NCI-H226 (cell line): ENCODE data around the gene CREG2.
"Not testable (repeated sequence)": the region's sequence is repeated elsewhere in the genome, so short reads cannot be mapped to it uniquely, and the experiment has no call there.

Experiments used
- DNase-seq: peaks from one replicate; pipeline ENCODE4 v3.0.0-alpha.2; 2015

Gene CREG2

GRCh38 chr2:101371636-101372035 lies 15.7 kb downstream of the CREG2 start:
- DNase-seq, result no peak

DNA sequence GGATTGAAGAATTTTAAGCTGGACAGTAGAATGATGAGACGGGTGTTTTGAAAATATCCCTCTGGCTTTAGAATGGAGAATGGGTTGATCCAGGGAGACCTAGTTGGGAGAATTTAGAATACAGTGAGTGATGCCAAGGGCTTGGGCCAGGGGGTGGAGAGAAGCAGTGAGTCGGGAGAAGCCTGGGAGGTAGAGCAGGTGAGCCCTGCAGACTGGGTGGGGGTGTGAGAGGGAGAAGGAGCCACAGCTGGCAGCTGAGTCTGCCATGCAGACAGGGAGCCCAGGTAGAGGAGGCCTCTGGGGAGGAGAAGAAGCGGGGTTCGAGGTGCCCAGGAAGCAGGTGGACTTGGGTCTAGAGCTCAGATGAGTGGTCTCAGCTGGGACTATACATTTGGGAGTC lies 18.2 kb downstream of the CREG2 start:
- DNase-seq, result no peak

- no peak for DNase-seq
Observed at GRCh38 chr2:101368376-101368775, 18.9 kb downstream of the CREG2 start.

DNA sequence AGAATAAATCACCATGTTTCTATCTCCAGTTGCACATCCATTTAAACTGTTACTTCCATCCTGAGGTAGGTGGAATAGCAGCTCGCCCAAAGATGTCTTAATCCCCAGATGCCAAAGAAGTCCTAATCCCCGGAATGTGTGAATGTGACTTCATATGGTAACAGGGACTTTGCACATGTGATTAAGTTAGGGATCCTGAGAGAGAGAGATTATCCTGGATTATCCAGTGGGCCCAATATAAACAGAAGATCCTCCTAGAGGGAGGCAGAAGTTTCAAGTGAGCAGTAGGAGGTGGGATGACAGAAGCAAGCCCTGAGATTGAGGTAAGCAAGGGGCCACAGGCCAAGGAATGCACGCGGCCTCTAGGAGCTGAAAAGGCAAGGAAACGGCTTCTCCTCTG lies 19.8 kb downstream of the CREG2 start:
- DNase-seq, result no peak

GRCh38 chr2:101364878-101365277 lies 22.4 kb downstream of the CREG2 start:
- DNase-seq, result no peak

DNA sequence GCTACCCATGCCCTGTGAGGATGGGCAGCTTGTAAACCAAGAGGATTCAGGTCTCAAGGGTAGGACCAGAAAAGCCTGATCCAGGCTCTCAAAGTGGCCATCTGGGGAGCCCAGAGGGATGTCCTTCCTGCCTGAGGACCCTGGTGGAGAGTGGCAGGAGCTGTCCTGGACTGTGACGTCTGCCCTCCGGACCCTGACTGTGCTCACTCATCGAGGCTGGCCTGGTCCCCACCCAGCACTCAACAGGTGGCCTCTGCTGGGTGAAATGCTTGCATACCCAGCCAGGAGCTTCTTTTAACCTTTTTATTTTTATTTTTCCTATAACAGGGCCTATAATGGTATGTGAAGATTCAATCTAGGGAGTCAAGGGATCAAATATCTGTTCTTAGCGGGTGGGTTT lies 24.5 kb downstream of the CREG2 start:
- no peak for DNase-seq

GRCh38 chr2:101362316-101362715 lies 25.0 kb downstream of the CREG2 start:
- no peak for DNase-seq

DNA sequence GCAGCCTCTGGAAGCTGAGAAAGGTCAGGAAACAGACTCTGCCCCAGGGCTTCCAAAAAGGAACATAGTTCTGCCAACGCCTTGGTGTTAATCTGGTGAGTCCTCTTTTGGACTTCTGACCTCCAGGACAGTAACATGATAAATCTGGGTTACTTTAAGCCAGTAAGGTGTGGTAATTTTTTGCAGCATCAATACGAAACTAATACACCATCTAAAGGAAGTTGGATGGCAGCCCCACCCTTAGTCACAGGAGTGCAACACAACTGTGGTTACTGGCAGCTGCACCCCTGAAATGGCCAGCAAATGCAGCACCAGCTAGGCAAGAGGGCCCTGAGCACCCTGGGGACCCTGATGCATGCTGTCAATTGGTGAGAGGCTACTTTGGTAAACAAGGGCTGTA lies 25.8 kb downstream of the CREG2 start:
- no peak for DNase-seq

DNA sequence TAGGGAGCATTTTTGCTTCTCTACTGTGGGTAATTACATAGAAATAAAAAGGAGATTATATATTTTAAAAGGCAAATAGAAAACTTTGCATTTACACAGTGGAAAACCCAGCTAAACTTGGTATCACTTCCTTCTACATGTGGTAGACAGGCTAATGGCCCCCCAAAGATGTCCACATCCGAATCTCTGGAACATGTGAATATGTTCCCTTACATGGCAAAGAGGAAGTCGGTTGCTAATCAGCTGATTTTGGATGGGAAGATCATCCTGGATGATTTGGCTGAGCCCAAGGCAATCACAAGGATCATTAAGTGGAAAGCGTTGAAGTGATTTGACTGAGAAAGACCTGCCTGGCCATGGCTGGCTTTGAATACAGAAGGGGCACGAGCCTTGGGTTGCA lies 26.2 kb downstream of the CREG2 start:
- no peak for DNase-seq

- peak; percentile 90 for DNase-seq
Observed at GRCh38 chr2:101360232-101360631, 27.1 kb downstream of the CREG2 start.

- no peak for DNase-seq
Observed at GRCh38 chr2:101359410-101359954, 27.8 kb downstream of the CREG2 start.

DNA sequence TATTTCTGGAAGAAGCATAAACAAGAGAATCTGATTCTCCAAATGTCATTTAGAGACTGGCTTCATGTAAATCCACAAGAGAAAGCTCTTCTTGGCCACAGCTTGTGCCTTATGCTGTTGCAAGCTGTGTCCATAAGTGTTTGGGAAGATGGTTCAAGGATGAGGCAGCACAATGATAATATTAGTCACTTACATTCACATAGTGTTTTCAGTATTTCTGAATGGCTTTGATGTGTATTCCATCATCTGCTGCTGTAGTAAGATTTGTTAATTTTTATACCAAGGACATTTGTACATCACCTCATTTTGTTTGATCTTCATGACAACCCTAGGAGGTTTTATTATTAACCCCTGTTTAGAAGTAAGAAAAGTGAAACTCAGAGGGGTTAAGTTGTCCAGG lies 29.9 kb downstream of the CREG2 start:
- DNase-seq, result no peak

DNA sequence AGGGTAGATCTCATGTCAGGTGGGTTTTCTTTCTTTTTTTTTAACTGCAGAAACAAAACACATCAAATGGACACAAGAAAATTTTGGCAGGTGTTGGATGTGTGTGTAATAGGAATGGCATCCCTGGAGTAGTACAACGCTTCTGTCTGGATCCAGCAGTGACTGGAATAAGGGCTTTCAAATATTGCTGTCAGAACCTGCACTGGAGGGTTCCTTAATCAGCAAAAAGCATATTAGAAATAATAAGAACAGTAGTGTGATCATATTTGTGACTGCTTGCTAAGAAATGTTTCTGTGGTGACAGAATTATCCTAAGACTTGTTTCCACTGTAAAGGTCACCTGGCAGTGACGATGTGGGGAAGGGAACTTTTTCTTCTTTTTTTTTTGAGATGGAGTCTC lies 30.8 kb downstream of the CREG2 start:
- peak; percentile 79 for DNase-seq

- DNase-seq, result no peak
Observed at GRCh38 chr2:101356055-101356454, 31.2 kb downstream of the CREG2 start.

DNA sequence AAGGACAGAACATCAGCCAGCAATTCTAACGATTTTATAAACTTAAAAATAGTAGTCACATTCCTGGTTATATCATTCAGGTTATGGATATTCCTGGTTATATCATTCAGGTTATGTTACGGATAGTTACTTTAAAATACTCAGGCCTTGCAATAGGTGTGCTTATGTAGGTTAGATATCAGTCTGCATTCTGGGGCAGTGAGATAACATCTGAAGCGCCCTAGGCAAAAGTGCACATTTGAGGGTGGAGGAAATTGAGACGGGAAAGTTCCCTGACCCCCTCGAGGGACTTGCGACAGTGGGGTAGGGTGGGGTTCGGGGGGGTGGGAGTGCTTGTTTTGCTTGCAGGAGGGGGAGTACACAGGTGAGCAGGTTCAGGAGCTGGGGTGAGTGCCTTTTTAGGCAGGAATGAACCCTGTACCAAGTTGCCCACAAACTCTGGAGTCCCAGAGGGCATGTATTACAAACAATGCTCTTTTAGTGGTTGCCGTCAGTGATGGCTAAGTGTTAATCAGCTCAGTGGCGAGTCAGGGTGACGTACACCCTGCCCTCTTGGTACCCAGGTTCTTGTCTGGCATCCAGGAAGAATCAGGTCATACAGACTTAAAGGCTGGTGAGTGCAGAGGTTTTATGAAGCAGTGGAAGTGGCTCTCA lies 31.8 kb downstream of the CREG2 start:
- DNase-seq, result peak; percentile 59

DNA sequence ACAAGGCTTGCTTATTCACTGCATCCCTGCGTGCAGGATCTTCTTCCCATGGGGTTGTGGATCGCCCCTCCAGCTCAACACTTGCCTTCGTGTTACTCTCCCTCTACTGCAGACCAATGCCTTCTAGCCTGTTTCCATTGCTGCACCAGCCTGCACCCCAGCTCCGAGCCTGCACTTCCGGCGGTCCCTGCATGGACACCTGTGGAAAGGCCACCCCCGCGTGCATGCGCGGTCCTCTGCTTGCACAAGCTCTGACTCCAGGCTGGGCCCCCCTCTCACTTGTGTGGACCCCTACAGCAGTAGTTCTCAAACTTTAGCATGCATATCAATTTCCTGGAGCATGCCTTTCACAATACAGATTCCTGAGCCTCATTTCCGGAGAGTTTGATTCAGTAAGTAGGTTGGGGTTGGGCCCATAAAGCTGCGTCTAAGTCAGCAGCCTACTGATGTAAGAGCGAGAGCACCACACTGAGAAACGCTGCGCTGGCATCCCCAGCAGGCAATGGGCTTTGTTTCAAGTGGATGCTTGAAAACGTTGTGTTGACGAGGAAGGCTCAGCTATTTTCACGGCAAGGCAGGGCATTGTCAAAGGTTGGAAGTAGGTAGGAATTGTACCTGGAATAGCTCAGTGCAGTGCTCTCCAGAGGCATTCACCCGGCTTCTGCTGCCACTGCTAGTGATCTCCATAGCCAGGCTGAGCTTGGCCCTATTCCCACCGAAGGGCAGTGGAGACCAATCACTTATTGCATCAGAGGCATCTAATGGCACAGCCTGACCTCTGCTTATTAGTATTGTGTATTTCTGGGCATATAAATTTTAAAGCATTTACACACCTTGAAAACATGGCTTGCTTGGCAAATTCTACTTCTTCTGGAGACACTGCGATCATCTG lies 32.6 kb downstream of the CREG2 start:
- no peak for DNase-seq

- not testable (repeated sequence) for DNase-seq
Observed at GRCh38 chr2:101352631-101353030, 34.7 kb downstream of the CREG2 start.

DNA sequence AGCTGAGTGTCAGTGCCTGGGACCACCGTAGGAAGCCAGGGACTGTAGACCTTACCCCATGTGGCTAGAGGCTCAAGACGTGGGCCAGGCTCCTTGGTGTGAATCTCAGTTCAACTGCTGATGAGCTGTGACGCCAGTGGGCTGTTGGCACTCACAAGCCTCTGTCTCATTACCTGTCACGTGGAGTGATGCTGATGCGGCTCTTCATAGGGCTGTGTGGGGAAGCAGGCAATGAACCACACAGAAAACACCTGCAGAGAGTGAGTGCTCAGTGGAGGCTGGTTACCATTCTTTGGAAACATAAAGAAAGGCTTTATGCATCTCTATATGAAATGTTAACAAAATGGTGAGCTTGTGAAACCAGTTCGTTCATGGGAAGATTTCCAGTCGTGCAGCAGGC lies 36.1 kb downstream of the CREG2 start:
- no peak for DNase-seq

- DNase-seq, result no peak
Observed at GRCh38 chr2:101349893-101350662, 37.2 kb downstream of the CREG2 start.

- no peak for DNase-seq
Observed at GRCh38 chr2:101348883-101349282, 38.4 kb downstream of the CREG2 start.

DNA sequence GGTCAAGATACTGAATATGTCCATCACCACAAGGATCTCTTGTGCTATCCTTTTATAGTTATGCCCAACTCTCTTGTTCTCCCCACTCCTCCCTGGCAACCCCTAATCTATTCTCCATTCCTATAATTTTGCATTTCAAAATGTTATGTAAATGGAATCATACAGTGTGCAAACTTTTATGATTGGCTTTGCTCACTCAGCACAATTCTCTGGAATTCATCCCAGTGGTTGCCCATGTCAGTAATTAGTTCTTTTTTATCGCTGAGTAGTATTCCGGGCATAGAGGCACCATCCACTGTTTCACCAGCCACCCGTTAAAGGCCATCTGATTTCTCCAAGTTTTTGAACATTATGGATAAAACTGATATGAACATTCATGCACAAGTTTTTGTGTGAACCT lies 40.4 kb downstream of the CREG2 start:
- no peak for DNase-seq

GRCh38 chr2:101344137-101344536 lies 43.2 kb downstream of the CREG2 start:
- DNase-seq, result no peak

DNA sequence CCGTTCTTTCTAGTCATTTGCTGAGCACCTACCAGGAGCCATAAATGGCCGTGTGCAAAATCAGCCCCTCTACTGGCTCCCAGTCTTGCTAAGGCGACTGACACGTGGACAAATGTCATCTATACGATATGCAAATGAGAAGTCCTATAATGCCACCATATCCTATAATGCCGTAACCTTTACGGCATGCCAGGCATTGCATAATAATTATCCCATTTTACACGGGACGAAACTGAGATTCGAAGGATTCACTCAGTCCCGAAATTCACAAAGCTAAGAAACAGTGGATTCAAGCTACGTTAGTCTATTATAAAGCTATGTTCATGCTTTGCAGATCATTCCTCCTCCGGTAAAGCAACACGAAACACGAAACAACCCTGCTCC lies 44.7 kb downstream of the CREG2 start:
- no peak for DNase-seq
